IPS-15b (cell line): Measurements from ENCODE around the gene DCP1B.
A peak's percentile ranks its signal among the peaks of the same experiment; 100 is the strongest.

ENCODE experiments used
- H3K27me3 ChIP-seq: one replicate; pipeline ENCODE4 v1.6.1; 2013; ENCODE audit warnings: low read length; ENCODE audit not compliant: control insufficient read depth, insufficient read depth
- H3K36me3 ChIP-seq: one replicate; pipeline ENCODE4 v1.6.1; 2013; ENCODE audit warnings: low read length; ENCODE audit not compliant: control insufficient read depth, insufficient read depth
- H3K4me1 ChIP-seq: one replicate; pipeline ENCODE4 v1.6.1; 2013; ENCODE audit warnings: mild to moderate bottlenecking, low read length; ENCODE audit not compliant: control insufficient read depth, insufficient read depth
- H3K4me3 ChIP-seq: one replicate; pipeline ENCODE4 v1.5.1; 2013; ENCODE audit warnings: low read depth, low read length
- H3K9ac ChIP-seq: one replicate; pipeline ENCODE4 v1.6.1; 2013; ENCODE audit warnings: low read depth, mild to moderate bottlenecking, low read length
- H3K9me3 ChIP-seq: one replicate; pipeline ENCODE4 v1.6.1; 2013; ENCODE audit warnings: mild to moderate bottlenecking, low read length; ENCODE audit not compliant: control insufficient read depth, insufficient read depth

The DCP1B gene

DNA sequence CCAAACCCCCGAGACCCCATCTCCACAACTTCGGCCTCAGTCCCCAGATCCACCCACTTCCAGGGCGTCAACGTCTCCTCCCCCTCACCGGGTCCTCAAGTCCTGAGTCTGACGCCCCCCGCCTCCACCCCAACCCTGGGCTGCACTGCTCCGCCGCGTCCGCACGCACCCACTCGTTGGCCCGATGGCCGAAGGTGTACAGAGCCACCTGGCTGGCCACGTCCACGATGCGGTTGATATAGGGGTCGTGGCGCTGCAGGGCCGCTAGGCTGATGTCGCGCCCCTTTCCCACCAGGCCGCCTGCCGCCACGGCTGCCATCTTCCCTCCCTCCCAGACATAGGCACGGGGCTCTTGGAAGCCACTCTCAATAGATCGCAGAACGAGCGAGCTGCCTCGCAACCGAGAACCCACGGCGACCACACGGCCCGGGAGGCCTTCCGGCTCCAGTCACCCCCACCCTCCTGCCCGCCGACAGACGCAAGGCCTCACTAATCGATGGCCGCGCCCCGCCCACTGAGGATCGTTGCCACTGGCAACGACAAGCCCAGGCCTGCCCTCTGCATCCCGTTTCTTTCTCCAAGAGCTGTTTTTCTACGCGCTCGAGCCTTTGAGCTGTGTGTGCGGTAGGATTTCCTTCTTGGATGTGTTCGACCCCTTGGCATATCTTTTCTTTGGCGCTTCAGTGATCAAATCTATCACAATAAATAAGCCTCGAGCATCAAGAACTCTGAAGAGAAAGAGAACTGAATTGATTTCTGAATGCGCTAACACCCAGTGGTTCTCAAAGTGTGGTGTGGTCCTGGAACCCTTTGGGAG, at the start of gene DCP1B:
Gene DCP1B (minus strand): TSS at position 345 of the 817 bp plus-strand sequence. CDS start 26 bp downstream, at position 319.
- Histone ChIP-seq H3K9me3 (no peaks in the 10 kb centered on the region), H3K4me1 (peaks cover 9% of the 10 kb centered on the region), H3K27me3 (no peaks in the 10 kb centered on the region), H3K9ac (peak within 1 kb of the TSS; percentile 81), H3K4me3 (peak within 1 kb of the TSS; percentile 94), H3K36me3 (no peaks in the 10 kb centered on the region)

DNA sequence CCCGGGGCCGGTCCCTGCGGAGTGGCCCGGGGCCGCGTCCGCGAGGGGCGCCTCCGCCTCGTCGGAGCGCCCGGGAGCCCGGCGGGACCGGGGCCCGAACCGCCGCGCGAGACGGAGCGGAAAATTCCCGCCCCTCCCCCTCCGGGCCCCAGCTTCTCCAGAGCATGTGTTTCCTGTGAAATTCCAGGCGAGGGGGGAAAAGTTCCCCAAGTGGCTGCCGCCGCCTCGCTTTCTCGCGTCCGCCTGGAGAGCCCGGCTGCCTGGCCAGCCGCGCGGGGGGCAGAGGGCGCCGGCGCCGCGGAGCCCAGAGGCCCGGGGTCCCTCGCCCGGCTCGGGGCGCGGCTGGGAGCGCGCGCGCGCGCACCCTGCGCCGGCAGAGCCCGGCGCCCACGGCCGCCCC, 49.4 kb upstream of the DCP1B start:
- Histone ChIP-seq H3K9ac (no peak overlapping the region), H3K4me1 (peaks cover 13% of the 10 kb centered on the region), H3K27me3 (peaks cover 58% of the 10 kb centered on the region), H3K36me3 (no peaks in the 10 kb centered on the region), H3K9me3 (no peaks in the 10 kb centered on the region), H3K4me3 (peak overlapping the region; percentile 64)

DNA sequence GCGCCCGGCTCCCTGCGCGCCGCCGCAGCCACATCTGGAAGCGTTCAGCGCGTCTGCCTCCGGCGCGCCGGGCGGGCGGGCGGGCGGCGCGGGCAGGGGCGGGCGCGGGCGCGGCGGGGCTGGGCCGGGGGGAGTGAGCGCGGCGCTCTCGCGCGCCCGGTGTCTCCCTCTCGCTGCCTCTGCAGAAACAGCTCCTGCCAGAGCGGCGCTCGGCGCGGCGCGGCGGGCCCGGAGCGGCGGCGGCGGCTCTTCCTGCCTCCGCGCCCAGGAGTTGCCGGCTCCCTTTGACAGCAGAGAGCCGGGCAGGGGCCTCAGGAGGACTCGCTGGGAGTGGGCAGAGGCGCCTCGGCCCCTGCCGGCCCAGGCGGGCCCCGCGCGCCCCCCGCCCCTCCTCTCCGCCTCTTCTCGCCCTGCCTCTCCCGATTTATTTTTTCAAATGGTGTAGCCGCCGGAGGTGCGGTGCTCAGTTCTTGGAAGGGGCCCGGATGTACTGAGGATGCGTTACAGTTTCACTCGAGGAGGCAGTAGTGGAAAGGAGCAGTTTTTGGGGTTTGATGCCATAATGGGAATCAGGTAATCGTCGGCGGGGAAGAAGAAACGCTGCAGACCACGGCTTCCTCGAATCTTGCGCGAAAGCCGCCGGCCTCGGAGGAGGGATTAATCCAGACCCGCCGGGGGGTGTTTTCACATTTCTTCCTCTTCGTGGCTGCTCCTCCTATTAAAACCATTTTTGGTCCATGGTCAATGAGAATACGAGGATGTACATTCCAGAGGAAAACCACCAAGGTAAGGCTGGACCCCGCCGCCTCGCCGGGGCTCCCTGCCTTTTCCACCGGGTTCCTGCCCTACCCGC, 48.8 kb upstream of the DCP1B start, which contains the start of gene CACNA1C:
Gene CACNA1C (plus strand): TSS at position 162 of the 853 bp plus-strand sequence. CDS start 576 bp downstream, at position 738.
- Histone ChIP-seq H3K36me3 (no peaks in the 10 kb centered on the region), H3K4me3 (peak within 1 kb of the TSS; percentile 64), H3K4me1 (peaks cover 13% of the 10 kb centered on the region), H3K9me3 (no peaks in the 10 kb centered on the region), H3K9ac (no peak within 1 kb of the TSS), H3K27me3 (peaks cover 58% of the 10 kb centered on the region)

DNA sequence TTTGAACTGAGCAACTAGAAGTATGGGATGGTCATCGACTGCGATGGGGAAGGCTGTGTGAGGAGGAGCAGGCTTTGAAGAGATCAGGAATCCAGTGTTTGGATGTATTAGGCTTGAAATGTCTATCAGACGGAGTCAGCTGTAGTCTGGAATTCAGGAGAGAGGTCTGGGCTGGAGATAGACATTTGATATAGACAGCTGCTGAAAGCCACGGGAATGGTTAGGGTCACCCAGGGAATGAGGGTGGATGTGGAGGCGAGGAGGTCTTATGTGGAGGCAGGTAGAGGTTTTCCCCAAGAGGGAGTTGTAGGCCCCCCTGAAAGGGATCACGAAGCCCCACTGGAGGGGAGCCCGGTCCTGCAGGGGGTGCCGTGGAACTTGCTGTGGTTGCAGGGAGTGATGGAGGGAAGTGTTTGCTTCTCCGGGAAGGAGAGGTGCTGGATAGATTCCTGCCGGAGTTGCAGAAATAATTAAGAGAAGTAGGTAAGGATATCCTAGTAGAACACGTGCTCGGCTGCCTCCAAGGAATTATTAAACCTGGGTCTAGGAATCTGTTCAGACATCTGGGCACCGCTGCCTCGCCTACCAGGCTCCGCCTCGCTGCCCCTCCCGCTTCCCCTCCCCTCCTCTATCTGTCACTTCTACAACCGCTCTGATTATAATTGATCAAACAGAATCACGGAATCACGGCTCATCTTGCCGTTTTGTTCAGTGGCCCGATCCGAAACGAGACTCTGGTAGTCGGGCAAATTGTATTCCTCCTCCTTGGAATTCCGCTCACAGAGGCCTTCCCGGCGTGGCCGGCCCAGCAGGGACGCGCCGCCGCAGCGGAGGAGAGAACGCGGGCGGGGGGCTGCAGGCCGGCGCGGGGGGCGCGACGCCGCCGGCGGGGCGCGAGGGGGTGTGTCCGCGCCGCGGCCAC, 47.7 kb upstream of the DCP1B start:
- no peaks in the 10 kb centered on the region for H3K36me3 ChIP-seq
- peaks cover 13% of the 10 kb centered on the region for H3K4me1 ChIP-seq
- H3K4me3 ChIP-seq: peak overlapping the region; percentile 60
- H3K9me3 ChIP-seq: no peaks in the 10 kb centered on the region
- H3K27me3 ChIP-seq: peaks cover 57% of the 10 kb centered on the region
- no peak overlapping the region for H3K9ac ChIP-seq

DNA sequence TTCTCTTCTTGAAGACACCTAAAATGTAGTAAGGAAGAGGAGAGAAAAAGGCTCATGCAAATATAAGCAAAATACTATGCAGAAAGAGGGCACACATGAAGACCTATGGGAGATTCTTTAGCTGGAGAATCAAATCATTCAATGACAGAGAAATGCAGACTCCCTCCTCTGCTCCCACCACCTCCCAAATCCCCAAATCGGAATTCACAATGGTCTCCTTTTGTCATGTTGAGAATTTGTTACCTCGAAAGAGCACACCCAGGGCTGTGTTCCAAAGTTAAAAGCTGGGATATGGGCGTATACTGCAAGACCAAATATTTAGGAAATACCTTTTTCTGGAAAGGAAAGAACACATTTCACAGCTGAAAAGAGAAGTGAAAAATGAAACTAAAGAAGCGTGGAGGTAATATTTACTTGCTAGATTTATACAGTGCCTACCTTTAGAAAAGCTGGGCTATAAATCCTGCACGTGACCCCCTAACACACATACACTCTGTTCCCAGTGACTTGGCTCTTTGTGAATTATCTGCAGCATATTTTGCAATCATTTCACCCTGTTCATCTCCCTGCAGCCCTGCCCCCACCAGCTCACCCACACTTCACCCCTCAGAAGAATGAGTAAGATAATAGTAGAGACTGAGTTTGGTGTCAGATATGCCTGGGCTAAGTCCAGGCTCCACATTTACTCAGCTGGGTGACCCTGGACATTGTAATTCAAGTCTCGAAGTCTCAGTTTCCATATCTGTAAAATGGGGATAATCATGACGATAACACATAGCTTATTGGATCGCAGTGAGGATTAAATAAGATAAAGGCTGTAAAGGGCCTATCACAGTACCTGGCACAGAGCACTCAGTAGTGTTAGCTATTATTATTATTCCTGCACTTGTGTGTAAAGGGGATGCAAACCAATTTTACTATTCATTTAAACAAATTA, 45.6 kb upstream of the DCP1B start:
- Histone ChIP-seq H3K4me3 (no peak overlapping the region), H3K36me3 (no peaks in the 10 kb centered on the region), H3K9me3 (no peaks in the 10 kb centered on the region), H3K9ac (no peak overlapping the region), H3K4me1 (peaks cover 10% of the 10 kb centered on the region), H3K27me3 (peaks cover 36% of the 10 kb centered on the region)

DNA sequence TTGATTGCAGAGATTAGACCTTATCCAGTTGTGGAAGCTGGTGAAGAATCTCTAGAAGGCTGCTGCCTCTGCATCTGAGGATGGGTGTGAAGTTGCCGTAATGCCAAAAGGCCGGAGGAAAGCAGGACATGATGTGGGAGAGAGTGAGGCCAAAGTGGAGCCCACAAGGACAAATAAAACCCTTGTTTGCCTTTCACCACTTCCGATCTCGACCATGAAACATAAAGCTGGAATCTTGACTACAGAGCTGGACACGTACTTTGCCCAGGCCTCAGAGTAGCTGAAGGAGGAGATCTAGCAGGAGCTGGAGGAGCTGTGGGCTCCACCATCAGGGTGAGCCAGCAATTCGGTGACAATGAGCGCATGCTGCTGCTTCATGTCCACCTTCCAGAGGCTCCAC, 43.5 kb upstream of the DCP1B start:
- H3K27me3 ChIP-seq: peaks cover 23% of the 10 kb centered on the region
- H3K4me1 ChIP-seq: peaks cover 8% of the 10 kb centered on the region
- no peak overlapping the region for H3K9ac ChIP-seq
- no peaks in the 10 kb centered on the region for H3K9me3 ChIP-seq
- no peaks in the 10 kb centered on the region for H3K36me3 ChIP-seq
- H3K4me3 ChIP-seq: no peak overlapping the region

DNA sequence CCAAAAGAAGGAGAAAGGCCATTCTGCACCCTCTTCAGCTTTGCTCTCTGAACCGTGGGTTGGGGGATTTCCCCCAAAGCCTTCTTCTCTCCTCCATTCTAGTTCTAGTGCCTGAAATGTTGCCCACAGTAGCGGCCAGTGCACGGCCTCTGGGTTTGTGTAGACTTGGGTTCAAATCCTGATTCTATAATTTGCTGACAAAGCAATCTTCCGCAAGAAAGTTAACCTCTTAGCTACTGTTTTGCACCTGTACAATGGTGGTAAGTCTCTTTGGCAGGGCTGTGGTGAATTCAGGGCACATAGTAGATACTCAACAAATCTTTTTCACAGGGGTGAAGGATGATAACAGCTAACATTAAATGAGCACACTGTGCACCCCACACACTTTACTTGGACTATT, 42.7 kb upstream of the DCP1B start:
- H3K9me3 ChIP-seq: no peaks in the 10 kb centered on the region
- no peak overlapping the region for H3K4me3 ChIP-seq
- peaks cover 8% of the 10 kb centered on the region for H3K4me1 ChIP-seq
- no peaks in the 10 kb centered on the region for H3K36me3 ChIP-seq
- H3K27me3 ChIP-seq: peaks cover 20% of the 10 kb centered on the region
- no peak overlapping the region for H3K9ac ChIP-seq

DNA sequence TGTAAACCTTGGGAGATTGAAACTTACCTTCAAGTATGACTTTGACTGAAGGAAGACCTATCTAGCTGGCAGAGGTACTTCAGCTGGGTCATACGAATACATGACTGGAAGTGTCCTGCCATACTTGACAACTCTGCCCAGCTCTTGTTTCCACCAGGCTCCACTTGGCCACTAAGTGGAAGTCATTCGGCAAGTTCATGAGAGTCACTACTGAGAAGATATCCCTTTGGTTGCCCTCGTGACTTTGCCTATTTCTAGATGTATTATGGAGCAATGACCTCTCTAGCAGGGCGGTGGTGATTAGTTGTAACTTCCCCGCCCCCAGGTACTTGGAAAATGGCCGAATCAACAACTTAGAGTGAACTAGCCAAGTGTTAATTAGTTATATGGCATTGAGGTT, 39.9 kb upstream of the DCP1B start:
- Histone ChIP-seq H3K9ac (no peak overlapping the region), H3K9me3 (no peaks in the 10 kb centered on the region), H3K27me3 (peaks cover 5% of the 10 kb centered on the region), H3K4me3 (no peak overlapping the region), H3K4me1 (no peaks in the 10 kb centered on the region), H3K36me3 (no peaks in the 10 kb centered on the region)

DNA sequence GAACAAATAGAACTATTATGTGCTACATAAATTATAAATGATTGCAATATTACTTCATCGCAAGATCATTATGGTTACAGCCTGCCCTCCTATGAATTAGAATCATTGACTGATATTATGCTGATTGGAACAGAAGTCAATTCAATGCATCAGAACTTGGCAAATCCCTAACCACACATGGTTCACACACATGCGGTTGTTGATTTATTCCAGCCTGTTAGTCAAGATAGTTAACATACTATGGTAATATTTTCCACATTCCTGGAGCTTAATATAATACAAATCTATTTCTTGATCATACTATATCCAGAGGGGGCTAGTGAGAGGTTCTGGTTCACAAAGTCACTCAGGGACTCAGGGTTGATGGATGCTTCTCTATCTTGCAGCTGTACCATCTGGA, 38.8 kb upstream of the DCP1B start:
- Histone ChIP-seq H3K4me3 (no peak overlapping the region), H3K36me3 (no peaks in the 10 kb centered on the region), H3K27me3 (peaks cover 9% of the 10 kb centered on the region), H3K4me1 (no peaks in the 10 kb centered on the region), H3K9me3 (no peaks in the 10 kb centered on the region), H3K9ac (no peak overlapping the region)

DNA sequence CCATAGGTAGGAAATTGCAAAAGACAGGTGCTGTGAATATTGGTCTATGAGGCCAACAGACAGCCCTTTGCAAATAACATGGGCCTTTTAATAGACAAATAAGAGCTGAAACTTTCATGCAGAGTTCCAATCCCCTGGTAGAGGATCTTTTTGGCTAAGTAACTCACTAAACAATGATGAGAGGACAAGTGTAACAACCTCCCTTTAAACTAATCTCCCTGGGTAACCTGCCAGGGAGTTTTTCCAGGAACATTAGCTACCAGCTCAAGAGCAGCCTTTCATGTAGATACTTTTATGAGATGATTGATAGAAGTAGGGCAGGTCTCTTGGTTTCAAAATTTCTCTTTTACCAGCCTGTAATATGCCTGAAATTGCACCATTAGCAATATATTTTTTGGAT, 34.8 kb upstream of the DCP1B start:
- Histone ChIP-seq H3K4me3 (no peak overlapping the region), H3K9me3 (no peaks in the 10 kb centered on the region), H3K27me3 (peaks cover 31% of the 10 kb centered on the region), H3K36me3 (no peaks in the 10 kb centered on the region), H3K9ac (no peak overlapping the region), H3K4me1 (no peaks in the 10 kb centered on the region)
